Measurements from ENCODE around the gene TH.

TH gene

DNA sequence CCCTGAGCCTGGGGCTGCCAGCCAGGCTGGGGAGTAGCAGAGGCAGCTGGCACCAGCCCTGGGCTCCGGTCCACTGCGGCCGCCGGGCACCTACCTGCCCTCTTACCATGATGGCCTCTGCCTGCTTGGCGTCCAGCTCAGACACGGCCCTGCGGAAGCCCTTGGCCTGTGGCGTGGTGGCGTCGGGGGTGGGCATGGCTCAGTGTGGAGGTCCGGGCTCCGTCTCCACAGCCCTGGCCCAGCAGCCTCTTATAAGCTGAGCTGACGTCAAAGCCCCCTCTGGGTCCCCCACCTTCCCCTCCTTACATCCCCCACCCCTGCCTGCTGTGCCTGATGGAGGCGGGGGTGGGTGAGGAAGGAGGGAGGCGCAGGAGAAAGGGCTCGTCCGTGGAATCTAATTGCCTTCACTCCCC lies at the start of gene TH:
Gene TH, minus strand, starts transcription at position 225 of the 413 bp plus-strand sequence. Its CDS starts 29 bp downstream, at position 196.
- no peak for DNase-seq (ENCODE audit: low spot score)
- in situ Hi-C loops (cut with MboI; ENCODE audit: low sequenced_read_pairs, unreplicated experiment), result loop anchor here (25.0 kb wide), 1 partner anchor 509 kb away; no protein-coding TSS in a partner anchor

DNA sequence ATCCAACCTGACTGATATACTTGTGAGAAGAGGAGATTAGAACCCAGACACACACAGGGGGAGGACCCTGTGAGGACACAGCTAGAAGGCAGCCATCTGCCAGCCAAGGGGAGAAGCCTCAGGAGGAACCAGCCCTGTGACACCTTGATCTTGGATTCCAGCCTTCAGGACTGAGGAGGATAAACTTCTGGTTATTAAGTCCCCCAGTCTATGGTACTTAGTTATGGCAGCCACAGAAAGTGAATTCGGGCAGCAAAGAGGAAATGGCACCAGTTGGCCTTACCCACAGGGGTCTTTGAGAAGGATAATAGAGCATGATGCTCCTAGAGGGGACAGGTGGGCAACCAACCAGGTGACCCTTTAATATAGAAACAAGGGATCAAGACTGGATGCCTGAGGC lies 49.4 kb upstream of the TH start:
- TF ChIP-seq, protein P1, sequence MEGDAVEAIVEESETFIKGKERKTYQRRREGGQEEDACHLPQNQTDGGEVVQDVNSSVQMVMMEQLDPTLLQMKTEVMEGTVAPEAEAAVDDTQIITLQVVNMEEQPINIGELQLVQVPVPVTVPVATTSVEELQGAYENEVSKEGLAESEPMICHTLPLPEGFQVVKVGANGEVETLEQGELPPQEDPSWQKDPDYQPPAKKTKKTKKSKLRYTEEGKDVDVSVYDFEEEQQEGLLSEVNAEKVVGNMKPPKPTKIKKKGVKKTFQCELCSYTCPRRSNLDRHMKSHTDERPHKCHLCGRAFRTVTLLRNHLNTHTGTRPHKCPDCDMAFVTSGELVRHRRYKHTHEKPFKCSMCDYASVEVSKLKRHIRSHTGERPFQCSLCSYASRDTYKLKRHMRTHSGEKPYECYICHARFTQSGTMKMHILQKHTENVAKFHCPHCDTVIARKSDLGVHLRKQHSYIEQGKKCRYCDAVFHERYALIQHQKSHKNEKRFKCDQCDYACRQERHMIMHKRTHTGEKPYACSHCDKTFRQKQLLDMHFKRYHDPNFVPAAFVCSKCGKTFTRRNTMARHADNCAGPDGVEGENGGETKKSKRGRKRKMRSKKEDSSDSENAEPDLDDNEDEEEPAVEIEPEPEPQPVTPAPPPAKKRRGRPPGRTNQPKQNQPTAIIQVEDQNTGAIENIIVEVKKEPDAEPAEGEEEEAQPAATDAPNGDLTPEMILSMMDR (IDR thresholded peaks at IDR 0.05; ENCODE audit: borderline replicate concordance, control extremely low read depth, extremely low read depth, insufficient read depth, missing control alignments), result no peak
- no peak for DNase-seq (ENCODE audit: low spot score)
- in situ Hi-C loops (cut with MboI; ENCODE audit: low sequenced_read_pairs, unreplicated experiment), result no loop called here

More for the DNA sequence above, at the start of gene TH:
- TF ChIP-seq, protein P1 (IDR thresholded peaks at IDR 0.05; ENCODE audit: borderline replicate concordance, control extremely low read depth, extremely low read depth, insufficient read depth, missing control alignments), result no peak

DNA sequence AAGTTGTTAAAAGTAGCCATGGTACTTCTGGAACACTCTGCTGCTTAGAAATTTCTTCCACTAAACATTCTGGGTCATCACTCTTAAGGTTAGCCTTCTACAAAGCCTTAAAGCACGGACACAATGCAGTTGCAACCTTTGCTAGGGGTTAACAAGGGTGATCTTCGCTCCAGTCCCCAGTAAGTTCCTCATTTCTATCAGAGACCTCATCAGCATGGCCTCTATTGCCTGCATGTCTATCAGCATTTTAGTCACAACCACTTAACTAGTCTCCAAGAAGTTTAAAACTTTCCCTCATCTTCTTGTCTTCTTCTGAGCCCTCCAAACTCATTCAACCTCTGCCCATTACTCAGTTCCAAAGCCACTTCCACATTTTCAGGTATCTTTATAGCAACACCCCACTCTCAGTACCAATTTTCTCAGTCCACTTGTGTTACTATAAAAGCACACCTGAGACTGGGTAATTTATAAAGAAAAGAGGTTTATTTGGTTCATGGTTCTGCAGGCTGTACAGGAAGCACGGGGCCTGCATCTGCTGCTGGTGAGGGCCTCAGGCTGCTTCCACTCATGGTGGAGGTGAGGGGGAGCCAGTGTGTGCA lies 48.7 kb upstream of the TH start:
- in situ Hi-C loops (cut with MboI; ENCODE audit: low sequenced_read_pairs, unreplicated experiment), result no loop called here
- DNase-seq (ENCODE audit: low spot score), result no peak
- TF ChIP-seq, protein P1 (IDR thresholded peaks at IDR 0.05; ENCODE audit: borderline replicate concordance, control extremely low read depth, extremely low read depth, insufficient read depth, missing control alignments), result no peak

- TF ChIP-seq, protein P1 (IDR thresholded peaks at IDR 0.05; ENCODE audit: borderline replicate concordance, control extremely low read depth, extremely low read depth, insufficient read depth, missing control alignments), result no peak
- in situ Hi-C loops (cut with MboI; ENCODE audit: low sequenced_read_pairs, unreplicated experiment), result no loop called here
- no peak for DNase-seq (ENCODE audit: low spot score)
Observed at GRCh38 chr11:2219318-2220017, 47.9 kb upstream of the TH start.

GRCh38 chr11:2218031-2218633 lies 46.5 kb upstream of the TH start:
- DNase-seq (ENCODE audit: low spot score), result peak; percentile 18
- TF ChIP-seq, protein P1 (IDR thresholded peaks at IDR 0.05; ENCODE audit: borderline replicate concordance, control extremely low read depth, extremely low read depth, insufficient read depth, missing control alignments), result no peak
- in situ Hi-C loops (cut with MboI; ENCODE audit: low sequenced_read_pairs, unreplicated experiment), result no loop called here

DNA sequence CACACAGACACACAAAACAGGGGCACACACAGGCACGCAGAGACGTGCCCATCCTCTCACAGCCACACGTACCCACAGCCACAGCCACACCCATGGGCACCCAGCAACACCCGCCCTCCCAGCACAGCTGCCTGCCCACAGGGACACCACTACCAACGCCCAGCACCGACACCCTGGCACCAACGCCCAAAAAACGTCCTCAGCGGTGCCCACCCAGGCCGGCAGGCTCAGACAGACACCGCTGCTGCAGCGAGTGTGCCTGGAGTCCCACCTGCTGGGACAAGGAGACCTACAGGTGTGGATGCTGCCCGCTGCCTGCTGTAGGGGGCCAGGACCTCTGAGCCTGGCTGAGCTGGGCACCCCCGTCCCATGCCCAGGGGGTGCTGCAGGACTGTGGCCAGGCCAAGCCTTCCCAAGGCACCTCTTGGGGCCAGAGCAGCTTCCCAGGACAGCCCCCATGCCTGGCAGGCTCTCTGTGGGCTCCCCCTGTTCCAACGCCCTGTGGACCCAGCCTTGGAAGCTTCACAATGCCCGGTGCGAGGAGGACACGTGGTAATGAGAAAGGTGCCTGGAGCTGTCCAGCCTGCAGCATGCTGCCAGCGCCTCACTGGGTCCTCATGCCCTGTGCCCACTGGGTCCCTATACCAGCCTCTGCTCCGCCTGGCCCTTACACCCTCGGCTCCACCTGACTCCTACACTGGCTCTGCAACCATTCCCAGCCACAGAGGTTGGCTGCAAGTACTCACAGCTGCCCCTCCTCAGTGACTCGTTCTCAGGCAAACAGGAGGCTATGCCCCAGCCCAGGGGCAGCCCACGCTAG lies 45.8 kb upstream of the TH start:
- DNase-seq (ENCODE audit: low spot score), result peak; percentile 19
- in situ Hi-C loops (cut with MboI; ENCODE audit: low sequenced_read_pairs, unreplicated experiment), result no loop called here

More for the DNA sequence above, 45.8 kb upstream of the TH start:
- TF ChIP-seq, protein P1 (IDR thresholded peaks at IDR 0.05; ENCODE audit: borderline replicate concordance, control extremely low read depth, extremely low read depth, insufficient read depth, missing control alignments), result no peak
